ENCODE measurements around the gene HIP1R.

The HIP1R gene

DNA sequence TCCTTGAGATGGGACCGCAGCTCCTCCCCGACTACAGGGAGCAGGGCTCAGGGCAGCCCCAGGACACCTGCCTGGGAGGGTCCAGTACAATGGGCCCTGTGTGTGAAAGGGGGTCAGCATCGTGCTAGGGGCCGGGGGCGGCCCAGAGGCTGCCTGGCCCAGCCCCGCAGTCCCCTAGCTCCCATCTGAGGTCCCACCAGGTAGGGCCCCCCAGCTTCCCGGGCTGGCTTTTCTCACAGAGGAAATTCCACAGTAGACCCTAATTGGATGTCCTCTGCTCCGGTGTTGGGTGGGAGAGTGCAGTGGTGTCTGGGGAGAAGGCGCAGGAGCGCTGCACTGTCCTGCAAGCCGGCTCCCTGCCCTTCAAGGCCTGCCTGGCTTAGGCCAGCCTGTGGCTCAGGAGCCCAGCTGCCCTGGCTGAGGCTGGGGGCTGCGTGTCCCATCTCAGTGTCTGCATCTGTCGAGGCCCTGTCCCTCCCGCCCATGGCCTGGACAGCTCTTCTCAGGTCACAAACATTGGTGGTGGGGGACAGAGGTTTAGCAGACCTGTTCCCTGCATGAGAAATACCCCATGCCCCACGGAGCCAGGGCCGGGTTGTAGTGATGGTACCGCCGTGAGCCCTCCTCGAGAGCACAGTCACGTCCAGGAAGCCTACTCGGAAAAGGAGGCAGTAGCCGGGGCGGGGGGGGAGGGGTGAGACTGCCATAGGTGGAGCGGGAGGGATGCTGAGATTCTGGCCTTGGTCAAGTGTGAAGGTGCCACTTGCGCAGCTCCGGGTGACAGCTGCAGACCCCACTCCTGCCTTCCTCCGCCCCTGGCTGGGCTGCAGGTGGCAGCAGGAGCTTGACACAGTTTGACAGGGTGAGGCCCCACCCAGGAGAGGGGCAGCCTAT lies 11.6 kb downstream of the HIP1R start:
- H3K27ac ChIP-seq (ENCODE audit: extremely low read depth, low read depth, low read length), result no peak overlapping the region
- no peaks in the 10 kb centered on the region for H3K9me3 ChIP-seq (ENCODE audit: control insufficient read depth, insufficient read depth, low read depth, low read length)
- H3K36me3 ChIP-seq (ENCODE audit: control insufficient read depth in 2 of 2, insufficient read depth in 1 of 2, low read length in 2 of 2), result peaks cover 0 to 12% of the 10 kb centered on the region in 2 experiments; a peak in 1 of 3 replicates
- no peak overlapping the region for H3K4me3 ChIP-seq (ENCODE audit: low read depth, low read length)
- POLR2A ChIA-PET, result no interaction called here
- CTCF ChIA-PET, result interaction anchor here (0.6 to 1.2 kb wide), 2 partner anchors 14 to 1933 kb away, joined by 3 to 4 read pairs; no protein-coding TSS in a partner anchor
- peaks cover under 1% of the 10 kb centered on the region; the same call in 1 of the 2 replicates for H3K4me1 ChIP-seq (ENCODE audit: control insufficient read depth, insufficient read depth, low read length)
- no peak for TF ChIP-seq ZBTB21 (tag by site-specific recombination; IDR thresholded peaks at IDR 0.05)
- no peak for TF ChIP-seq ZNF416 (tag by site-specific recombination; IDR thresholded peaks at IDR 0.05)
- no peak for TF ChIP-seq ZNF10 (tag by site-specific recombination; IDR thresholded peaks at IDR 0.05)
- no peak for TF ChIP-seq ZNF221 (tag by site-specific recombination; IDR thresholded peaks at IDR 0.05; ENCODE audit: borderline replicate concordance)
- no peak for TF ChIP-seq SP2 (tag by site-specific recombination; IDR thresholded peaks at IDR 0.05)
- no peak for TF ChIP-seq ZNF174 (tag by site-specific recombination; IDR thresholded peaks at IDR 0.05)
- TF ChIP-seq ZFP41 (tag by site-specific recombination; IDR thresholded peaks at IDR 0.05; ENCODE audit: borderline replicate concordance), result no peak
- TF ChIP-seq ZNF426 (tag by site-specific recombination; IDR thresholded peaks at IDR 0.05), result no peak
- TF ChIP-seq, protein P1, sequence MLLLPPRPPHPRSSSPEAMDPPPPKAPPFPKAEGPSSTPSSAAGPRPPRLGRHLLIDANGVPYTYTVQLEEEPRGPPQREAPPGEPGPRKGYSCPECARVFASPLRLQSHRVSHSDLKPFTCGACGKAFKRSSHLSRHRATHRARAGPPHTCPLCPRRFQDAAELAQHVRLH (tag by site-specific recombination; IDR thresholded peaks at IDR 0.05), result no peak
- TF ChIP-seq EGR2 (tag by site-specific recombination; IDR thresholded peaks at IDR 0.05; ENCODE audit: low read depth), result no peak
- TF ChIP-seq, protein P2, sequence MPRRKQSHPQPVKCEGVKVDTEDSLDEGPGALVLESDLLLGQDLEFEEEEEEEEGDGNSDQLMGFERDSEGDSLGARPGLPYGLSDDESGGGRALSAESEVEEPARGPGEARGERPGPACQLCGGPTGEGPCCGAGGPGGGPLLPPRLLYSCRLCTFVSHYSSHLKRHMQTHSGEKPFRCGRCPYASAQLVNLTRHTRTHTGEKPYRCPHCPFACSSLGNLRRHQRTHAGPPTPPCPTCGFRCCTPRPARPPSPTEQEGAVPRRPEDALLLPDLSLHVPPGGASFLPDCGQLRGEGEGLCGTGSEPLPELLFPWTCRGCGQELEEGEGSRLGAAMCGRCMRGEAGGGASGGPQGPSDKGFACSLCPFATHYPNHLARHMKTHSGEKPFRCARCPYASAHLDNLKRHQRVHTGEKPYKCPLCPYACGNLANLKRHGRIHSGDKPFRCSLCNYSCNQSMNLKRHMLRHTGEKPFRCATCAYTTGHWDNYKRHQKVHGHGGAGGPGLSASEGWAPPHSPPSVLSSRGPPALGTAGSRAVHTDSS (tag by site-specific recombination; IDR thresholded peaks at IDR 0.05), result no peak
- no peak for TF ChIP-seq ZNF354C (tag by site-specific recombination; IDR thresholded peaks at IDR 0.05; ENCODE audit: borderline replicate concordance, low read depth)
- TF ChIP-seq ZNF292 (tag by site-specific recombination; IDR thresholded peaks at IDR 0.05; ENCODE audit: borderline replicate concordance, low read depth), result no peak

DNA sequence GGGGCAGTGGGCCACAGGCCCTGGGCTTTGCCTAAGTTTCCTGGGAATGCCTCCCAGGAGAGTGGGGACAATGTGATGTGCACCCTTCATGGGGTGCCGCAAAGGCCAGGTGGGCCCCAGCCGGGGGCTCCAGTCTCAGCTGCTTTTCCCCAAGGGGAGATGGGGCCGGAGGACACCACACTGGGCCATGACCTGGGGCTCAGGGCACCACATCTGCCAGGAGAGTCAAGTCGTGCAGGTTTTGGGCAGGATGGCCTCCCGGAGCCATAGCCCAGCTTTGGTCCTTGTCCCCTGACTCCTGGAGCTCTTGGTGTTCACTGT lies 12.2 kb downstream of the HIP1R start:
- POLR2A ChIA-PET, result no interaction called here
- H3K4me1 ChIP-seq (ENCODE audit: control insufficient read depth, insufficient read depth, low read length), result no peaks in the 10 kb centered on the region

More for the DNA sequence above, 12.2 kb downstream of the HIP1R start:
- Histone ChIP-seq H3K36me3 (ENCODE audit: control insufficient read depth in 2 of 2, insufficient read depth in 1 of 2, low read length in 2 of 2) (peaks cover 0 to 12% of the 10 kb centered on the region in 2 experiments; a peak in 1 of 3 replicates), H3K27ac (ENCODE audit: extremely low read depth, low read depth, low read length) (no peak overlapping the region), H3K4me3 (ENCODE audit: low read depth, low read length) (no peak overlapping the region), H3K9me3 (ENCODE audit: control insufficient read depth, insufficient read depth, low read depth, low read length) (no peaks in the 10 kb centered on the region)
- TF ChIP-seq TCF7L2 (IDR thresholded peaks at IDR 0.05; ENCODE audit: borderline replicate concordance, low read depth, low read length) (no peak), ZNF274 (IDR thresholded peaks at IDR 0.05; ENCODE audit: low read length) (no peak), ZNF274 (tag by site-specific recombination; IDR thresholded peaks at IDR 0.05; ENCODE audit: borderline replicate concordance) (no peak), SP7 (tag by site-specific recombination; IDR thresholded peaks at IDR 0.05) (no peak), ZFP37 (tag by site-specific recombination; IDR thresholded peaks at IDR 0.05) (no peak), ZNF394 (tag by site-specific recombination; IDR thresholded peaks at IDR 0.05; ENCODE audit: borderline replicate concordance) (no peak)
- TF ChIP-seq, protein P3, sequence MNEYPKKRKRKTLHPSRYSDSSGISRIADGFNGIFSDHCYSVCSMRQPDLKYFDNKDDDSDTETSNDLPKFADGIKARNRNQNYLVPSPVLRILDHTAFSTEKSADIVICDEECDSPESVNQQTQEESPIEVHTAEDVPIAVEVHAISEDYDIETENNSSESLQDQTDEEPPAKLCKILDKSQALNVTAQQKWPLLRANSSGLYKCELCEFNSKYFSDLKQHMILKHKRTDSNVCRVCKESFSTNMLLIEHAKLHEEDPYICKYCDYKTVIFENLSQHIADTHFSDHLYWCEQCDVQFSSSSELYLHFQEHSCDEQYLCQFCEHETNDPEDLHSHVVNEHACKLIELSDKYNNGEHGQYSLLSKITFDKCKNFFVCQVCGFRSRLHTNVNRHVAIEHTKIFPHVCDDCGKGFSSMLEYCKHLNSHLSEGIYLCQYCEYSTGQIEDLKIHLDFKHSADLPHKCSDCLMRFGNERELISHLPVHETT (tag by site-specific recombination; IDR thresholded peaks at IDR 0.05), result no peak
- TF ChIP-seq, protein P4, sequence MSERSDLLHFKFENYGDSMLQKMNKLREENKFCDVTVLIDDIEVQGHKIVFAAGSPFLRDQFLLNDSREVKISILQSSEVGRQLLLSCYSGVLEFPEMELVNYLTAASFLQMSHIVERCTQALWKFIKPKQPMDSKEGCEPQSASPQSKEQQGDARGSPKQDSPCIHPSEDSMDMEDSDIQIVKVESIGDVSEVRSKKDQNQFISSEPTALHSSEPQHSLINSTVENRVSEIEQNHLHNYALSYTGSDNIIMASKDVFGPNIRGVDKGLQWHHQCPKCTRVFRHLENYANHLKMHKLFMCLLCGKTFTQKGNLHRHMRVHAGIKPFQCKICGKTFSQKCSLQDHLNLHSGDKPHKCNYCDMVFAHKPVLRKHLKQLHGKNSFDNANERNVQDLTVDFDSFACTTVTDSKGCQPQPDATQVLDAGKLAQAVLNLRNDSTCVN (tag by site-specific recombination; optimal IDR thresholded peaks at IDR 0.05), result no peak
- CTCF ChIA-PET, result interaction anchor here (1.2 kb wide), 1 partner anchor 14 kb away, joined by 4 read pairs; no protein-coding TSS in a partner anchor

Data from HEK293 (cell line).